IMR-90 (cell line): ENCODE results near the gene RBL2.

ENCODE experiments used
- CEBPB ChIP-seq: IDR thresholded peaks from 2 replicates; pipeline ENCODE4 v1.6.1; 2012; ENCODE audit warnings: low read depth, low read length, improper control_type of control experiment
- CHD1 ChIP-seq: IDR thresholded peaks from 2 replicates; pipeline ENCODE4 v1.6.1; 2012; ENCODE audit warnings: low read depth, low read length, improper control_type of control experiment
- MAZ ChIP-seq: IDR thresholded peaks from 2 replicates; pipeline ENCODE4 v1.6.1; 2012; ENCODE audit warnings: low read depth, mild to moderate bottlenecking, low read length, improper control_type of control experiment, moderate library complexity, borderline replicate concordance
- MXI1 ChIP-seq: IDR thresholded peaks from 2 replicates; pipeline ENCODE4 v1.6.1; 2012; ENCODE audit warnings: low read depth, mild to moderate bottlenecking, low read length, moderate library complexity, borderline replicate concordance
- NFE2L2 ChIP-seq: fragments of 150-350 bp; IDR thresholded peaks from 2 replicates; pipeline ENCODE4 v1.6.1; 2016; ENCODE audit warnings: low read depth, mild to moderate bottlenecking, low read length
- POLR2A ChIP-seq: IDR thresholded peaks from 2 replicates; pipeline ENCODE4 v1.6.1; 2012; ENCODE audit warnings: mild to moderate bottlenecking, low read depth, low read length
- RAD21 ChIP-seq: IDR thresholded peaks from 2 replicates; pipeline ENCODE4 v1.6.1; 2012; ENCODE audit warnings: low read length, improper control_type of control experiment
- TF ChIP-seq, protein P1 (sequence below): conservative IDR thresholded peaks from 2 replicates; pipeline ENCODE4 v1.5.1; 2012; ENCODE audit warnings: mild to moderate bottlenecking, low read depth, low read length, improper control_type of control experiment
- TF ChIP-seq, protein P2 (sequence below): fragments of 150-350 bp; IDR thresholded peaks from 2 replicates; pipeline ENCODE4 v1.6.1; 2016; ENCODE audit warnings: low read depth, mild to moderate bottlenecking, low read length, moderate library complexity, borderline replicate concordance
- TF ChIP-seq, protein P3 (sequence below): fragments of 150-350 bp; IDR thresholded peaks from 2 replicates; pipeline ENCODE4 v1.6.1; 2017; ENCODE audit warnings: mild to moderate bottlenecking, antibody characterized with exemption, low read length, low read depth

DNA sequence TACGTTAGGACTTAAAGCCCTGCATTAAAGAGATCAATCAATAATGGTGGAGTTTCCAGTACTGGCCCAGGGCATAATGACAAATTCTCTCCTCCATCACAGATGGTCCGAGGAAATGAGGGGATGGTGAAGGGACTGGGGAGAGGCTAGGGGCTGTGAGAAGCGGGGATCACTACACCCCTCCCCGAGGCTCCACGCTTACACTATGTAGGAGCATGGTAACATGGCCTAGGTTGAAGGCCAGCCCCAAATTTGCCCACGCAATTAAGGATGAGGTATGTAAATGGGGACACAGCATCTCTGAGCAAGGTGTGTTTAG is 76.8 kb downstream of the RBL2 start:
- TF ChIP-seq, protein P1, sequence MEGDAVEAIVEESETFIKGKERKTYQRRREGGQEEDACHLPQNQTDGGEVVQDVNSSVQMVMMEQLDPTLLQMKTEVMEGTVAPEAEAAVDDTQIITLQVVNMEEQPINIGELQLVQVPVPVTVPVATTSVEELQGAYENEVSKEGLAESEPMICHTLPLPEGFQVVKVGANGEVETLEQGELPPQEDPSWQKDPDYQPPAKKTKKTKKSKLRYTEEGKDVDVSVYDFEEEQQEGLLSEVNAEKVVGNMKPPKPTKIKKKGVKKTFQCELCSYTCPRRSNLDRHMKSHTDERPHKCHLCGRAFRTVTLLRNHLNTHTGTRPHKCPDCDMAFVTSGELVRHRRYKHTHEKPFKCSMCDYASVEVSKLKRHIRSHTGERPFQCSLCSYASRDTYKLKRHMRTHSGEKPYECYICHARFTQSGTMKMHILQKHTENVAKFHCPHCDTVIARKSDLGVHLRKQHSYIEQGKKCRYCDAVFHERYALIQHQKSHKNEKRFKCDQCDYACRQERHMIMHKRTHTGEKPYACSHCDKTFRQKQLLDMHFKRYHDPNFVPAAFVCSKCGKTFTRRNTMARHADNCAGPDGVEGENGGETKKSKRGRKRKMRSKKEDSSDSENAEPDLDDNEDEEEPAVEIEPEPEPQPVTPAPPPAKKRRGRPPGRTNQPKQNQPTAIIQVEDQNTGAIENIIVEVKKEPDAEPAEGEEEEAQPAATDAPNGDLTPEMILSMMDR, result no peak
- no peak for TF ChIP-seq POLR2A
- no peak for TF ChIP-seq MXI1
- no peak for TF ChIP-seq CHD1
- TF ChIP-seq RAD21, result no peak
- TF ChIP-seq, protein P2, sequence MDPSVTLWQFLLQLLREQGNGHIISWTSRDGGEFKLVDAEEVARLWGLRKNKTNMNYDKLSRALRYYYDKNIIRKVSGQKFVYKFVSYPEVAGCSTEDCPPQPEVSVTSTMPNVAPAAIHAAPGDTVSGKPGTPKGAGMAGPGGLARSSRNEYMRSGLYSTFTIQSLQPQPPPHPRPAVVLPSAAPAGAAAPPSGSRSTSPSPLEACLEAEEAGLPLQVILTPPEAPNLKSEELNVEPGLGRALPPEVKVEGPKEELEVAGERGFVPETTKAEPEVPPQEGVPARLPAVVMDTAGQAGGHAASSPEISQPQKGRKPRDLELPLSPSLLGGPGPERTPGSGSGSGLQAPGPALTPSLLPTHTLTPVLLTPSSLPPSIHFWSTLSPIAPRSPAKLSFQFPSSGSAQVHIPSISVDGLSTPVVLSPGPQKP, result no peak
- no peak for TF ChIP-seq NFE2L2
- no peak for TF ChIP-seq MAZ
- no peak for TF ChIP-seq CEBPB
- TF ChIP-seq, protein P3, sequence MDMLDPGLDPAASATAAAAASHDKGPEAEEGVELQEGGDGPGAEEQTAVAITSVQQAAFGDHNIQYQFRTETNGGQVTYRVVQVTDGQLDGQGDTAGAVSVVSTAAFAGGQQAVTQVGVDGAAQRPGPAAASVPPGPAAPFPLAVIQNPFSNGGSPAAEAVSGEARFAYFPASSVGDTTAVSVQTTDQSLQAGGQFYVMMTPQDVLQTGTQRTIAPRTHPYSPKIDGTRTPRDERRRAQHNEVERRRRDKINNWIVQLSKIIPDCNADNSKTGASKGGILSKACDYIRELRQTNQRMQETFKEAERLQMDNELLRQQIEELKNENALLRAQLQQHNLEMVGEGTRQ, result no peak
